H54 (cell line): ENCODE data around the gene SBF1.
"Not testable (repeated sequence)": the region's sequence is repeated elsewhere in the genome, so short reads cannot be mapped to it uniquely, and the experiment has no call there.

ENCODE experiments used
- DNase-seq: peaks from one replicate; pipeline ENCODE4 v3.0.0; 2011; ENCODE audit warnings: low spot score, mixed read lengths; ENCODE audit not compliant: insufficient read length
- FAIRE-seq: peaks from 3 replicates; lab custom pipeline; 2011; peaks lifted over from hg19 to GRCh38; lab: Jason Lieb, UNC
- POLR2A ChIP-seq: IDR thresholded peaks from 2 replicates; pipeline ENCODE4 v1.6.1; 2011; ENCODE audit warnings: low read depth, mild to moderate bottlenecking, low read length

Gene SBF1, protein sequence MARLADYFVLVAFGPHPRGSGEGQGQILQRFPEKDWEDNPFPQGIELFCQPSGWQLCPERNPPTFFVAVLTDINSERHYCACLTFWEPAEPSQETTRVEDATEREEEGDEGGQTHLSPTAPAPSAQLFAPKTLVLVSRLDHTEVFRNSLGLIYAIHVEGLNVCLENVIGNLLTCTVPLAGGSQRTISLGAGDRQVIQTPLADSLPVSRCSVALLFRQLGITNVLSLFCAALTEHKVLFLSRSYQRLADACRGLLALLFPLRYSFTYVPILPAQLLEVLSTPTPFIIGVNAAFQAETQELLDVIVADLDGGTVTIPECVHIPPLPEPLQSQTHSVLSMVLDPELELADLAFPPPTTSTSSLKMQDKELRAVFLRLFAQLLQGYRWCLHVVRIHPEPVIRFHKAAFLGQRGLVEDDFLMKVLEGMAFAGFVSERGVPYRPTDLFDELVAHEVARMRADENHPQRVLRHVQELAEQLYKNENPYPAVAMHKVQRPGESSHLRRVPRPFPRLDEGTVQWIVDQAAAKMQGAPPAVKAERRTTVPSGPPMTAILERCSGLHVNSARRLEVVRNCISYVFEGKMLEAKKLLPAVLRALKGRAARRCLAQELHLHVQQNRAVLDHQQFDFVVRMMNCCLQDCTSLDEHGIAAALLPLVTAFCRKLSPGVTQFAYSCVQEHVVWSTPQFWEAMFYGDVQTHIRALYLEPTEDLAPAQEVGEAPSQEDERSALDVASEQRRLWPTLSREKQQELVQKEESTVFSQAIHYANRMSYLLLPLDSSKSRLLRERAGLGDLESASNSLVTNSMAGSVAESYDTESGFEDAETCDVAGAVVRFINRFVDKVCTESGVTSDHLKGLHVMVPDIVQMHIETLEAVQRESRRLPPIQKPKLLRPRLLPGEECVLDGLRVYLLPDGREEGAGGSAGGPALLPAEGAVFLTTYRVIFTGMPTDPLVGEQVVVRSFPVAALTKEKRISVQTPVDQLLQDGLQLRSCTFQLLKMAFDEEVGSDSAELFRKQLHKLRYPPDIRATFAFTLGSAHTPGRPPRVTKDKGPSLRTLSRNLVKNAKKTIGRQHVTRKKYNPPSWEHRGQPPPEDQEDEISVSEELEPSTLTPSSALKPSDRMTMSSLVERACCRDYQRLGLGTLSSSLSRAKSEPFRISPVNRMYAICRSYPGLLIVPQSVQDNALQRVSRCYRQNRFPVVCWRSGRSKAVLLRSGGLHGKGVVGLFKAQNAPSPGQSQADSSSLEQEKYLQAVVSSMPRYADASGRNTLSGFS (N-terminal part only)

DNA sequence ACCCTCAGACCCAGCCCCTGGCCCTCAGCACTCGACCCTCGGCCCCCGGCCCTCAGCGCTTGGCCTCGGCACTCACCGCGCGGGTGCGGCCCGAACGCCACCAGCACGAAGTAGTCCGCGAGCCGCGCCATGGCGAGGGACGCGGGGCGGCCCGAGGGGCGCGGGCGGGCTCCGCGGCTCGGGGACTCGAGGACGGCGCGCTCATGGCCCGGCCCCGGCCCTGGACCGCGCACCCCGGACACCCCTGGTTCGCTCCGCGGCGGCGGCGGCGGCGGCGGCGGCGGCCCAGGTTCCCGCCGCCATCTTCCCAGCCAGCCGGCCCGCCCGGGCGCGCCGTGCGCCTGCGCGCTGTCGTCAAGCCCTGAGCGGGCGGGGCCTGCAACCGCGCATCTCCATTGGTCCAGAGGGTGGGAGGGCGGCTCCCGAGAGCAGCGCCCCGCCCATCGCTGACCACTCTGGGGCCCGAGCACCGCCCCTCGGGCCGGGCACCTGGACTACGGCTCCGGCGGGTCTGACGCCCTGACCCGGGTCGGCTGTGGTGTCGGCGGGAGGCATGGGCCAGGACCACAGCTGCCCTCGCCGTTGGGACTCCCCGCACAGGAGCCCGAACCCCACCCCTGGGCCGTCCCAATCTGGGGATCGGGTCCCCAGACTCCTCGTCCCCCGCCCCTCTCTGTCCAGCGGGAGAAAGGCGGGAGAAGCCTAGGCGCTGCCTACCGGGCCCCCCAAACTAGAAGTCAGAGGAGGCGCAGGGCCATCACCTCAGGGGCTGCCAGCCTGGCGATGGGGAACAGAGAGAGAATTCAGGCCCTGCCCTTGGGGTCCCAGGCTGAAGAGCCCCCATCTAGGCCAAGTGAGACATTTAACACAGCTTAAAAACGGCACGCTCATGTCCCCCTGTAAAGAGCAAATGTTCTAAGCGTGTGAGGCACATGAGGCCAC lies at the start of gene SBF1:
Gene SBF1 (minus strand): TSS at position 326 of the 942 bp plus-strand sequence. CDS start 195 bp downstream, at position 131.
- no peak for FAIRE-seq
- peak; percentile 96 for DNase-seq
- peak; percentile 60 for TF ChIP-seq POLR2A

DNA sequence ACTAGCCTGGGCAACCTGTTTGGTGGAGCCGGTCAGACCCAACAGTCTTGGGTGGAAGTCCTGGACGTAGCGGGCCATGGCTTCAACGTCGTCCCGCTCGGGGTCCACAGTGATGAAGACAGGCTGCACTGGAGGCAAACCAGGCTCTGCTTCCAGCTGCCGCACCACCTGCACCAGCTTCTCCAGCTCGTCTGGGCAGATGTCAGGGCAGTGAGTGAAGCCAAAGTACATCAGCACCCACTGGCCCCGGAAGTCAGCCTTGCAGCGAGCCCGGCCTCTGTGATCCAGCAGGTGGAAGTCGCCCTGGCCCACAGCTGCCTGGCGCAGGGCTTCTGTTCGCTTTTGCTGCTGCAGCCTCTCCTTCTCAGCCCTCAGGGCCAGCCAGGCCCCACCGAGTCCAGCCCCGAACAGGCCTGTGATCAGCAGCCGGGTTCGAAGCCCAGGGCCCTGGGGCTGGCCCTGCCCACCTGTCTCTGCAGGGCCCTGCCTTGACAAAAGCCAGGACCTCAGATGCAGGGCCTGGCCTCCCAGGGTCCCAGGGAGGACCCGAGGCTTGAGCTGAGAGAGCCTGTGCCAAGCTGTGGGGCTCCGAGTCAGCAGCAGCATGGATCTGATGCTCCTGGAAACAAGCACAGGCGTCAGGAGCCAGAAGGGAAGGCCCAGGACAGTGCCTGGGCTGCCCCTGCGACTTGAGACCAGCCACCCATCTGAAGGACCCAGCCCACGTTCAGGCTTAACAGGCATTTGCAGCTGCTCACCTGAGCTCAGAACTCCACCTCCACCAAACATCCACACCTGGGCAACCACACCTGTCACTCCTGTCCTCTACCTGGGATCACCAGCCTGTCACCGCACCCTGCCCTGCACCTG lies 49.2 kb upstream of the SBF1 start:
- DNase-seq, result no peak
- FAIRE-seq, result no peak

DNA sequence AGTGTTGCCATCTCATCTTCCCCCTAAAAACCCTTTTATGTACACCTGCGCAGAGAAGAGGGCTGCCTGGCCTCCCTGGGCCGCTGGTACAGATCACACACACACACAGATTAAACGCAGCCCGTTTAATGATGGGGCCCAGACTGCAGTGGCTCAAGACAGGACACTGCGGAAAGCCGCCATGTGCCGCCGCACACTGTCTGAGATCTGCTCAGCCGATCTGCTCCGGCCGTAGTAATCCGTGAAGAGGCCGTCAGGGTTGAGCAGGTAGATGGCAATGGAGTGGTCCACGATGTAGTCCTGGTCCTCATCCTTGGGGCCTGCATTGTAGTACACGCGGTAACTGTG lies 48.6 kb upstream of the SBF1 start:
- no peak for TF ChIP-seq POLR2A
- FAIRE-seq, result no peak

More for the DNA sequence above, 49.2 kb upstream of the SBF1 start:
- no peak for TF ChIP-seq POLR2A

DNA sequence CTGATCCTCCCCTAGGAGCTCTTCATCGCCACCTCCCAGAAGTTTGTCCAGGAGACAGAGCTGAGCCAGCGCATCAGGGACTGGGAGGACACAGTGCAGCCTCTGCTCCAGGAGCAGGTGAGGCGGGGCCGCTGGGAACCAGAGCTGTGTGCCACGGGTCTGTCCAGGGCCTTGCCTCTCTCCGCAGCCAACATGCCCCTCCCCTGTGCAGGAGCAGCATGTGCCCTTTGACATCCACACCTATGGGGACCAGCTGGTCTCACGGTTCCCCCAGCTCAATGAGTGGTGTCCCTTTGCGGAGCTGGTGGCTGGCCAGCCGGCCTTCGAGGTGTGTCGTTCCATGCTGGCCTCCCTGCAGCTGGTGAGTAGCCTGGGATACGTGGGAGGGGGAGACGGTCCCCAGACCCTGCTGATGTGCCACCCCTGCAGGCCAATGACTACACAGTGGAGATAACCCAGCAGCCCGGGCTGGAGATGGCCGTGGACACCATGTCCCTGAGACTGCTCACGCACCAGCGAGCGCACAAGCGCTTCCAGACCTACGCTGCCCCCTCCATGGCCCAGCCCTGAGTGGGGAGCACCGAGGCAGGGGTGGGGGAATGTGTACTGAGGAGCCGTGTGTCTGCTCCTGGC lies 48.1 kb upstream of the SBF1 start:
- no peak for TF ChIP-seq POLR2A
- FAIRE-seq, result no peak
- no peak for DNase-seq

More for the DNA sequence above, 48.6 kb upstream of the SBF1 start:
- DNase-seq, result no peak

DNA sequence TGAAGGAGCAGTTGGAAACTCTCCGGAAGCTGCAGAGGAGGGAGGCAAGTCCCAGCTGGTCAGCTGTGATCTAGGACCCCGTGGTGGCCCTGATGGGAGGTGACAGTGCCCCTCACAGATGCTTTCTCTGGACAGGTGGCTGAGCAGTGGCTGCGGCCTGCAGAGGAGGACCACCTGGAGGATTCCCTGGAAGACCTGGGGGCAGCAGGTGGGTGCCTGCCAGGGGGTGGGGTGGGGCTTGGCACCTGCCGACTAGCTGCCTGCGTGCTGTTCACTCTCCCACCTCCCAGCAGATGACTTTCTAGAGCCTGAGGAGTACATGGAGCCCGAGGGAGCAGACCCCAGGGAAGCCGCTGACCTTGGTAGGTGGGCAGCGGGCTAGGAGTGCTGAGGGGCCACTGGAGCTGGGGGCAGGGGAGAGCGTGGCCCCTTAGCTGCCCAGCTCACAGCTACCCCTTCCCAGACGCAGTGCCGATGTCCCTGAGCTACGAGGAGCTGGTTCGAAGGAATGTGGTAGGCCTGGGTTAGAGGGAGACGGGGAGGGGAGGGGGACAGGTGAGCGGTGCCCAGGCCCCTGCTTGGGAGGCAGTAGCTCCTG lies 47.5 kb upstream of the SBF1 start:
- DNase-seq (no peak), FAIRE-seq (no peak)
- TF ChIP-seq POLR2A, result no peak

DNA sequence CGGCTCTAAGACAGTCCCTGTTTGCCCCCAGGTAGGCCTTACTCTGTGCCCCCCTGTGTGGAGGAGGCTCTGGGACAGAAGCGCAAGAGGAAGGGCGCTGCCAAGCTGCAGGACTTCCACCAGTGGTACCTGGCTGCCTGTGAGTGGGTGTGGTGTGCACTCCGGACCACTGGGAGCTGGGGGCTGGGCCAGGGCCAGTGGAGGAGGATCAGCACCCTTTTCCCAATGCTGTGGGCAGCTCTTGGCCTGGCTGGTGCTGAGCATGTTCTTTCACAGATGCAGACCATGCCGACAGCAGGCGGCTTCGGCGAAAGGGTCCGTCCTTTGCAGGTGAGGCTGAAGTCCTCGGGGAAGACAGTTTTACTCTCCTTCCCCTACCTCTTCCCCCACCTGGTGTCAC lies 46.9 kb upstream of the SBF1 start:
- no peak for DNase-seq
- no peak for FAIRE-seq
- no peak for TF ChIP-seq POLR2A

DNA sequence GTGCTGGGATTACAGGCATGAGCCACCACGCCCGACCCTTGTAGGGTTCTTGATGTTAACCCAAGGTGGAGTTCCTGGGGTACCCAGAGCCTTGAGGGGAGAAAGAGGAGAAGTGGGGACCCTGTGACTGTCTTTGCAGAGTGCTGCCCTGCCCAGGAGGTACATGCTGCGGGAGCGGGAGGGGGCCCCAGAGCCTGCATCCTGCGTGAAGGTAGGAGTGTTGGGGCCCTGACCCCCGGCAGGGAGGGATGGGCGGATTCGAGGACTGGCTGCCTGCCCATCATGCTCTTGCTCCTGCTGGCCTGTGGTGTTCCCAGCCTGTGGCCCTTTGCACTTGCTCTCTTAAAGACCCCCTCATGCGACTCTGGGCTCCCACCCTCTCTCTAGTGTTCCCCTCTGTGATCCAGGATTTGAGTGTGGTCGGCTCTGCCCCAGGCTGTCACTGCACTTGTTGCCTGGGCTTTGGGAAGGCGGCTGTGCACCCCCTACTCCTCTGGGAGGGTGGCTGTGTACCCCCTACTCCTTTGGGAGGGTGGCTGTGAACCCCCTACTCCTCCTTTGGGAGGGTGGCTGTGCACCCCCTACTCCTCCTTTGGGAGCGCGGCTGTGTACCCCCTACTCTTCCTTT lies 46.1 kb upstream of the SBF1 start:
- DNase-seq (no peak), FAIRE-seq (no peak)
- no peak for TF ChIP-seq POLR2A

DNA sequence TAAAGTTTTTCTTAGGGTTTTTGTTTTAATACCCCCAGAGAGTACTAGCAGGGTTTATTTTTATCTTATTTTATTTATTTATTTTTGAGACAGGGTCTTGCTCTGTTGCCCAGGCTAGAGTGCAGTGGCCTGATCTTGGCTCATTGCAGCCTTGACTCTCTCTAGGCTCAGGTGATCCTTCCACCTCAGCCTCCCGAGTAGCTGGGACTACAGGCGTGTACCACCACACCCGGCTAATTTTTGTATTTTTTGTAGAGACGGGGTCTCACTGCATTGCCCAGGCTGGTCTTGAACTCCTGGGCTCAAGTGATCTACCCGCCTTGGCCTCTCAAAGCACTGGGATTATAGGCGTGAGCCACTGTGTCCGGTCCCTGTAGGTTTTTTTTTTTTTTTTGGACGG lies 45.3 kb upstream of the SBF1 start:
- not testable (repeated sequence) for DNase-seq, FAIRE-seq

DNA sequence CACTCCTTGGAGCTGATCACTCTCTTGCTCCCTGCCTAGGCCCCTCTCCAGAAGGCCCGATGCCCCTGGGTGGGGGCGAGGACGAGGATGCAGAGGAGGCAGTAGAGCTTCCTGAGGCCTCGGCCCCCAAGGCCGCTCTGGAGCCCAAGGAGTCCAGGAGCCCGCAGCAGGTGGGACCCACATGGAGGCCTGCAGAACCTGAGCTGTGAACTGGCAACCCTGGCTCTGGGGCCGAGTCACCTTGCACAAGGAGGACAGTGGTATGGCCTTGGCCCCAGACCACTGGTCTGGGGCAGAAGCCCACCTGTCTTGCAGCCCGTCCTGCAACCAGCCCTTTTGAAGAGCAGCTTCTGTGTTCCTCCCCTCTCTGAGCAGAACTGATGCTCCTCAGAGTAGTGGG lies 44.3 kb upstream of the SBF1 start:
- FAIRE-seq, result no peak
- TF ChIP-seq POLR2A, result no peak
- no peak for DNase-seq

DNA sequence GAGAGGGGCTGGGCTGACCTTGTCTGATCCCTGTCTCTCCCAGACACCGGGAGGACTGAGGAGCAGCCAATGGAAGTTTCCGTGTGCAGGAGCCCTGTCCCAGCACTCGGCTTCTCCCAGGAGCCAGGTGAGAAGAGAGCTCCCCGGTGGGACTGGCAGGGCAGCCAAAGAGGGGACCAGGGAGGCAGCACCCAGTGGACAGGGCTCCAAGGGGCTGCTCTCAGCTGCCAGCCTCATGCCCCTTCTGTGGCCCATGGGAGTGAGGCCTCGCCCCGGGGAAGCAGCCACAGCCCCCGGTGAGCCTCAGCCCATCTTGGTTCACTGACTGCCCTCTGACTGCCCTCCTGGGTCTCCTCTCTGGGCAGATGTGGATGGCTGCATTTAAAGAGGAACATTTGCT lies 43.8 kb upstream of the SBF1 start:
- no peak for TF ChIP-seq POLR2A
- no peak for FAIRE-seq
- no peak for DNase-seq
